ENCODE data around the gene ZNF22.
A peak's percentile ranks its signal among the peaks of the same experiment; 100 is the strongest.
"Not testable (repeated sequence)": the region's sequence is repeated elsewhere in the genome, so short reads cannot be mapped to it uniquely, and the experiment has no call there.

The ZNF22 gene

DNA sequence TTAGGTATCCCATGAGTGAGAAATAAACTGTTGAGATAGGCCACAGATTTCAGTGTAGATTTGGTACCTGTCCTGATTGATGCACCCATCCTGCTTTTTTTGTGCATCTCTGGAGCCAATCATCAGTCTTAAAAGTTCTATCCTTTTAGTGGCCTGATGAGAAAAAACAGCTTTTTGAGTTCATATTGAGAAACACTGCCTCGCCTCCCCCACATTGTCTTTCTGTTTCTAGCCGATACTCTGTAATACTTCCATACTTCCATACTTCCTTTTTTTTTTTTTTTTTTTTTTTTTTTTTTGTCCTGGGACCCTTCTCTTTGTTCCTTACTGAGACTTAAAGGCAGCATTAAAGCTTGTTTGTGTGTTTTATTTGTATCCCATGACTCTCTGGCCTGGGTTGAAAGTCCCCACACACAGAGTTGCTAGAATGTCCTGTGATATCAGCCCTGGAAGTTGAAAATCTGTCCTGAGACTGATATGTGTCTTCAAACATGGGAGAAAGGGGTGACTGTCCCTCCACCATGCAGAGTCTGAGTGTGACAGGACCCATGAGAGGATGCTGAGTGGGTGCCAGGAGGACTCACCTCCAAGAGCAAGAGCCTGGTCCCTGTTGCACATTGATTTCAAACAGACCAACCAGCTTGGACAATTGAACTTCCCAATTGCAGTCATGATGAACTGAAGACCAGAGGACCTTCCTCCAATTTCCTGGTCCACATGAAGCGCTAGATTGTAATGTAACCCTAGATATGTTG is 5.7 kb downstream of the ZNF22 start:
- DNase-seq (ENCODE audit: low spot score) = no peak

GRCh38 chr10:45008524-45009161 is 7.9 kb downstream of the ZNF22 start:
- peak; percentile 81 for DNase-seq (ENCODE audit: low spot score)

DNA sequence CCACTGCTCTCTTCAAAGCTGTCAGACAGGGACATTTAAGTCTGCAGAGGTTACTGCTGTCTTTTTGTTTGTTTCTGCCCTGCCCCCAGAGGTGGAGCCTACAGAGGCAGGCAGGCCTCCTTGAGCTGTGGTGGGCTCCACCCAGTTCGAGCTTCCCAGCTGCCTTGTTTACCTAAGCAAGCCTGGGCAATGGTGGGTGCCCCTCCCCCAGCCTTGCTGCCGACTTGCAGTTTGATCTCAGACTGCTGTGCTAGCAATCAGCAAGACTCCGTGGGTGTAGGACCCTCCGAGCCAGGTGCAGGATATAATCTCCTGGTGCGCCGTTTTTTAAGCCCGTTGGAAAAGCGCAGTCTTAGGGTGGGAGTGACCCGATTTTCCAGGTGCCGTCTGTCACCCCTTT is 13.8 kb downstream of the ZNF22 start:
- DNase-seq (ENCODE audit: low spot score) = not testable (repeated sequence)

- no peak for DNase-seq (ENCODE audit: low spot score)
Measured at GRCh38 chr10:45015590-45015989, 14.9 kb downstream of the ZNF22 start.

DNA sequence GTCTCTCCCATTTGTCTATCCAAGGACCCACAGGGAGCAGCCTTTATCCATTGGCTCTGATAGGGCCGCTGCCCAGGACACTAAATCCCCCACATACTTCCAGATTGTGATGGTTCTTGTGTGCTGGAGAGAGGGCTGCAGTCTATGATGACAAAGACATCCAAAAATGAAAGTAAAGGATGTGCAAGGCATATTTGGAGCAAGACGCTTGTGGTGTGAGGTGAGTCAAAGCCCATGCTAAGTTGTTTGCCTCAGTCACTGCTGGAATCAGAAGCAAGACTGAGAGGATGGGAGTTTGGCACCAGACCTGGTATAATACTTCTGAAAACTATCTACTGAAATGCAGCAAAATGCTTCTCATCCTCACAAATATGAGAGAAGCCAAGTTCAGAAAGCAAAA is 22.7 kb downstream of the ZNF22 start:
- DNase-seq (ENCODE audit: low spot score) = no peak

DNA sequence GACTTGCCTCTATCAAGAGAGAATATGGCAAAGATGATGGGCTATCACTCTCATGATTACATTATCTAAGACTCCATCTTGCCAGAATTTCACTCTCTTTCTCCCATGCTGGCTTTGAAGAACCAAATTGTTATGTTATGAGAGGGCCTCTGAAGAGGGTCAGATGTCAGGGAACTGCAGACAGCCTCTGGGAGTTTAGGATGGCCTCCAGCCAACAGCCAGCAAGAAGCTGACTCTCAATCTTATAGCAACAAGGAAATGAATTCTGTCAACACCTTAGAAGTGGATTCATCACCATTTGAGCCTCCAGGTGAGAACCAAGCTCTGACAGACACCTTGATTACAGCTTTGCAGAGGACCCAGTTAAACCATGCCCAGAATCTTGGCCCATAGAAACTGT is 33.6 kb downstream of the ZNF22 start:
- DNase-seq (ENCODE audit: low spot score) = no peak

- DNase-seq (ENCODE audit: low spot score) = no peak
Measured at GRCh38 chr10:45035673-45036072, 35.0 kb downstream of the ZNF22 start.

- DNase-seq (ENCODE audit: low spot score) = no peak
Measured at GRCh38 chr10:45040921-45041542, 40.3 kb downstream of the ZNF22 start.

DNA sequence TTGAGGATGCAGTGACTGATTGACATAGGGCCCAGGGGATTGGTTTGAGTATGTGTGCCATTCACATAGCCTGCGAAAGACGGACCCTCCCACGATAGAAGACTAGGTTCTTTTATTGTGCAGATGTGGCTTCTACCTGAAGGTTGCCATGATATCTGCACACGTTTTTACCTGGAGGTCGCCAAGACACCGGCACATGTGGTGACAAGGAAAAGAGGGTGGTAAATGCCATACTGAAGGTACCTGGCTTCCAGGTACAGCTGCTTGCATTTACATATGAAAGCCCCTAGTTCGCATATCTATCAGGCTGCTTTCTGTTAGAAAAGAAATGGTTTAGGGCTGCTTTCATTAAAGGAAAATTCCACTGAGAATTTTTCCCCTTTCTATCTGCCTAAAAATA is 43.6 kb downstream of the ZNF22 start:
- DNase-seq (ENCODE audit: low spot score) = no peak

DNA sequence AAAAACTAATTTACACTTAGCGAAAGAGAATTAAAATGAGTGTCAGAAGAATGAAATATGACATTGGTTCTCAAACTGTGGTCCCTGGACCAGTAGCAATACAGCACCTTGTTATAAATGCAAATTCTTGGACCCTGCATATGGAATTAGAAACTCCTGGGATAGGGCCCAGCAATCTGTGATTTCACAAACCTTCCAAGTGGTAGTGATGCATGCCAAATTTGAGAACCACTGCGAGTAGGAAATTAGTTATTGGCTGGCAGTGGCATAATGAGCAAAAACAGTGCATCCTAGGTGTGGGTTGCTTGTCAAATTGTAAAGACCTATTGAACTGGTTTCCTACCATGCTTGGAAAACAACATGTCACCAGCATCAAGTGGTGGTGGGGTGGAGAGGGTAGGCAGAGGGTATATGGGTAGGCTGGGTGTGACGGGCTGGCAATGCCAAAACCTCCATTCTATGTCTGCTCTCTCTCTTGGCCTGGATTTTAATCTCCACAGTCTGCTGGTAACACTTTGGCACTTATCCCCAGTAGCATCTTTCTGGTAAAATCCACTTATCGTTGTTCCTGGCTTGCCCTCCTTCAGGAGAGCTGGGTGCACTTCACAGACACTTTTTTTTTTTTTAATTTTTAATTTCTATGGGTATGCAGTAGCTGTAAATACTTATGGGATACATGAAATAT is 50.0 kb downstream of the ZNF22 start:
- DNase-seq (ENCODE audit: low spot score) = no peak

DNA sequence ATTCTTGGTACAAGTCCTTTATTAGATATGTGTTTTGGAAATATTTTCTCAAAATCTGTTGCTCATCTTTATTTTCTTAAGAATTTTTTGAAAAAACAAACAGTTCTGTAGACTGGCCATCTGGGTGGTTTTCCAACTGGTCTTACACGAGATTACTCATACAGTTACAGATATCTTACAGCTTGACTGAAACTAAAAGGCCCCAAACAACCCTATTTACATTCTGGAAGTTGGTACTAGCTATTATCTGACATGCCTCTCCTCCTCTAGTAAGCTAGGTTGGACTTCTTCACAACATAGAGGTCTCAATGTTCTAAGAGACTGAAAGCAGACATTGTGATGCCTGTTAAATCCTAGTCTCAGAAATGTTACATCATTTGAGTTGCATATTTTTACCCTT is 52.0 kb downstream of the ZNF22 start:
- DNase-seq (ENCODE audit: low spot score) = no peak

DNA sequence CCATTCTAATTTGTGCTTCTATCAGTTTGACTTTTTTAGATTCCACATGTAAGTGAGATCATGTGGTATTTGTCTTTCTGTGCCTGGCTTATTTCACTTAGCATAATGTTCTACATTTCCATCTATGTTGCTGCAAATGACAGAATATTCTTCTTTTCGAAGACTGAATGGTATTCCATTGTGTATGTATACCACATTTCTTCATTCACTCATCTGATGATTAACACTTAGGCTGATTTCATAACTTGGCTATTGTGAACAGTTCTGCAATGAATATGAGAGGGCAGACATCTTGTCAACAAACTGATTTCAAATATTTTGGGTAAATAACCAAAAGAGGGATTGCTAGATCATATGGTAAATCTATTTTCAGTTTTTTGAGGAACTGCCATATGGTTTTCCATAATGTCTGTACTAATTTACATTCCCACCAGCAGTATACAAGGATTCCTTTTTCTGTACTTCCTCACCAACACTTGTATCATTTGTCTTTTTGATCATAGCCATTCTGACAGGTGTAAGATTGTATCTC is 52.9 kb downstream of the ZNF22 start:
- DNase-seq (ENCODE audit: low spot score) = no peak

All from SK-N-DZ (cell line).